ENCODE results near the gene PMM1.
"Not testable (repeated sequence)": the region's sequence is repeated elsewhere in the genome, so short reads cannot be mapped to it uniquely, and the experiment has no call there.

PMM1 gene

DNA sequence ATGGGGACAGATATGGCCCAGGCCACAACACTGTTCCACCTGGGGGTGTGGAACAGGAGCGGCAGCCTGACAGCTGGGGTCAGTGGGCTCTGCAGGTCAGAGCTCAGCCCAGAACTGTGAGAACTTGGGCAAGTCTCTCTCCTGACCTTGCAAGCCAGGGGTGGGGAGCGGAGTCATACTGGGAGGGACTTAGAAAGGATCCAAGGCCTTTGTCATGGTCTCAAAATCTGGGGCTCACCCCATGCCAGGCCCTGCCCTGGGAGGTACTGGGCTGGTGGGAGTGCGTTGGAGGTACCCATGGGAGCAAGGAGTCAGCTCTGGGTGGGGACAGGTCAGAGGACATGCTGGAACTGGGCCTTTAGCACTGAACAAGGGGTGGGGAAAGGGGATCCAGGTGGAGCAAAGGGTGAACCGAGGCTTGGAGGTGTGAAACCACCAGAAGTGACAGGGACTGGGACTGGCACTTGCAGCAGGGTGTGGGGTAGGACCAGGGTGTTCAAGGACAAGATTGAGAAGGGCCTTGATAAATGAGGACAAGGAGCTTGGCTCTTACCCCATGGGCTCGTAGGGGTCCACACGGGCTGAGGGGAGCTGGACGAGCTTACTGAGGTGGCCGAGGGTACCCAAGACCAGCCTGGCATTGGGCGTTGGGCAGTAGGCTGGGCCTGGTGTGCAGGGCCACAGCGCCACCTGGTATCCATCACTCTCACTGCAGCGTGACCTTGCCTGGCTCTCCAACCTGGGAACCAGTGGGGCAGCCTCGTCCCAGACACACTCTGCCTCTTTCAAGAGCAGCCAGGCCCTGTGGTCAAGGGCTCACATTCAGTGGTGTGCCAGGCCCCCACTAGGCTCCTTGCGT lies 7.4 kb upstream of the PMM1 start:
- H3K4me3 ChIP-seq (ENCODE audit: low read depth, low read length): no peak overlapping the region
- in situ Hi-C loops (cut with HindIII; ENCODE audit: low sequenced_read_pairs): no loop called here
- DNase-seq (ENCODE audit: low read depth): no peak
- TF ChIP-seq, protein P1, sequence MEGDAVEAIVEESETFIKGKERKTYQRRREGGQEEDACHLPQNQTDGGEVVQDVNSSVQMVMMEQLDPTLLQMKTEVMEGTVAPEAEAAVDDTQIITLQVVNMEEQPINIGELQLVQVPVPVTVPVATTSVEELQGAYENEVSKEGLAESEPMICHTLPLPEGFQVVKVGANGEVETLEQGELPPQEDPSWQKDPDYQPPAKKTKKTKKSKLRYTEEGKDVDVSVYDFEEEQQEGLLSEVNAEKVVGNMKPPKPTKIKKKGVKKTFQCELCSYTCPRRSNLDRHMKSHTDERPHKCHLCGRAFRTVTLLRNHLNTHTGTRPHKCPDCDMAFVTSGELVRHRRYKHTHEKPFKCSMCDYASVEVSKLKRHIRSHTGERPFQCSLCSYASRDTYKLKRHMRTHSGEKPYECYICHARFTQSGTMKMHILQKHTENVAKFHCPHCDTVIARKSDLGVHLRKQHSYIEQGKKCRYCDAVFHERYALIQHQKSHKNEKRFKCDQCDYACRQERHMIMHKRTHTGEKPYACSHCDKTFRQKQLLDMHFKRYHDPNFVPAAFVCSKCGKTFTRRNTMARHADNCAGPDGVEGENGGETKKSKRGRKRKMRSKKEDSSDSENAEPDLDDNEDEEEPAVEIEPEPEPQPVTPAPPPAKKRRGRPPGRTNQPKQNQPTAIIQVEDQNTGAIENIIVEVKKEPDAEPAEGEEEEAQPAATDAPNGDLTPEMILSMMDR (IDR thresholded peaks at IDR 0.05; ENCODE audit: low read depth, low read length, missing control alignments): peak; percentile 85

DNA sequence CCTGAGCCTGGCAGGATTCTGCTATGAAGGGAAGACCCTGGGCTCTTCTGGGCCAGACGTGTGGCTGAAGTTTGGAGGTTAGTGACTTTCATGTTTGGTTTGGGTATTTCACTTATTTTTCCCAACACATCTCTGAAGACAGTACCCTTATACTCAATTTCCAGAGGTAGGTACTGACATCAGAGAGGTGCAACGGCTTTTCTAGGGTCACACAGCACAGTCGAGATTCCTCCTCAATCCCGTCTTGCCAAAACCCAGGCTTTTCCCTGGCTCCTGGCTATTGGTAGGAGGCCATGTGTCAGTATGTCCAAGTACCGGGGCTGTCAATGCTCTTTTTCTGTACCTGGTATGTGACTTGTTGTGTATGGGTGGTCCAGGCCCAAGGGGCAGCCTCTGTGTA lies 6.1 kb upstream of the PMM1 start:
- TF ChIP-seq, protein P1 (IDR thresholded peaks at IDR 0.05; ENCODE audit: low read depth, low read length, missing control alignments): no peak
- in situ Hi-C loops (cut with HindIII; ENCODE audit: low sequenced_read_pairs): no loop called here
- no peak for DNase-seq (ENCODE audit: low read depth)

DNA sequence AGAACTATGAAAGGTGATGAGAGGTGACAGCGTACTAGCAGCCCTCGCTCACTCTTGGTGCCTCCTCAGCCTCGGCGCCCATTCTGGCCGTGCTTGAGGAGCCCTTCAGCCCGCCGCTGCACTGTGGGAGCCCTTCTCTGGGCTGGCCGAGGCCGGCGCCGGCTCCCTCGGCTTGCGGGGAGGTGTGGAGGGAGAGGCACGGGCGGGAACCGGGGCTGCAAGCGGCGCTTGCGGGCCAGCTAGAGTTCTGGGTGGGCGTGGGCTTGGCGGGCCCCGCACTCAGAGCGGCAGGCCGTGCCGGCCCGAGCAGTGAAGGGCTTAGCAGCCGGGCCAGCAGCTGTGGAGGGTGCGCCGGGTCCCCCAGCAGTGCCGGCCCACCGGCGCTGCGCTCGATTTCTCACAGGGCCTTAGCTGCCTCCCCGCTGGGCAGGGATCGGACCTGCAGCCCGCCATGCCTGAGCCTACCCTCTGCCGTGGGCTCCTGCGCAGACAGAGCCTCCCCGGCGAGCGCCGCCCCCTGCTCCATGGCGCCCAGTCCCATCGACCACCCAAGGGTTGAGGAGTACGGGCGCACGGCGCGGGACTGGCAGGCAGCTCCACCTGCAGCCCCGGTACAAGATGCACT lies 3.8 kb upstream of the PMM1 start:
- DNase-seq (ENCODE audit: low read depth); in situ Hi-C loops (cut with HindIII; ENCODE audit: low sequenced_read_pairs); H3K4me3 ChIP-seq (ENCODE audit: low read depth, low read length): not testable (repeated sequence)

More for the DNA sequence above, 6.1 kb upstream of the PMM1 start:
- H3K4me3 ChIP-seq (ENCODE audit: low read depth, low read length): no peak overlapping the region

DNA sequence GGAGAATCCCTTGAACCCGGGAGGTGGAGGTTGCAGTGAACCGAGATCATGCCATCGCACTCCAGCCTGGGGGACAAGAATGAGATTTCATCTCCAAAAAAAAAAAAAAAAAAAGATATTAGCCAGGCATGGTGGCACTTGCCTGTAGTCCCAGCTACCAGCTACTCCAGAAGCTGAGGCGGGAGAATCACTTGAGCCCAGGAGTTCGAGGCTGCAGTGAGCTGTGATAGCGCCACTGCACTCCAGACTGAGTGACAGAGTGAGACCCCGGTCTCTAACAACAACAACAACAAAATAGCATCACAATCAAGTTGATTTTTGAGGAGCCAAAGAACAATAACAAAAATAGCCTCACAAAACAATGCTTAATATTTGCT lies 2.3 kb downstream of the PMM1 start:
- in situ Hi-C loops (cut with HindIII; ENCODE audit: low sequenced_read_pairs): no loop called here
- no peak for DNase-seq (ENCODE audit: low read depth)
- TF ChIP-seq, protein P1 (IDR thresholded peaks at IDR 0.05; ENCODE audit: low read depth, low read length, missing control alignments): no peak
- H3K4me3 ChIP-seq (ENCODE audit: low read depth, low read length): no peak overlapping the region

DNA sequence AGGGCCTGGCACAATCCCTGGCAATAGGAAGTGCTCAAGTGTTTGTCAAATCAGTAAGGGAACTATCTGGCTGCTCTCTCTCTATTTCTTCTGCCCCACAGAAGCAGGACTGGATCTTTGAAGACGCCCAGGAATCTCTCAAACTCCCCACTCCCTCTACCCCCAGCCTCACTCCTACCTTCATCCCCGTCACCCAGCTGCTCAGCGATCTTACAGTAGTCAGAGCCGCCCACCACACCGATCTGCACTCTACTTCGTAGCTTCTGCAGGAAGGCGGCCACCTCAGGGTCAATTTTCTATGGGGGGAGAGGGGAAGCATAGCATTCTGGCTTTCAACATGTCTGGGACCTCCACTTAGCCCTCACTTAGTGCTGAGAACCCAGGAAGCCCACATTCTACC lies 3.7 kb downstream of the PMM1 start:
- in situ Hi-C loops (cut with HindIII; ENCODE audit: low sequenced_read_pairs): no loop called here
- H3K4me3 ChIP-seq (ENCODE audit: low read depth, low read length): no peak overlapping the region
- TF ChIP-seq, protein P1 (IDR thresholded peaks at IDR 0.05; ENCODE audit: low read depth, low read length, missing control alignments): no peak
- DNase-seq (ENCODE audit: low read depth): no peak

DNA sequence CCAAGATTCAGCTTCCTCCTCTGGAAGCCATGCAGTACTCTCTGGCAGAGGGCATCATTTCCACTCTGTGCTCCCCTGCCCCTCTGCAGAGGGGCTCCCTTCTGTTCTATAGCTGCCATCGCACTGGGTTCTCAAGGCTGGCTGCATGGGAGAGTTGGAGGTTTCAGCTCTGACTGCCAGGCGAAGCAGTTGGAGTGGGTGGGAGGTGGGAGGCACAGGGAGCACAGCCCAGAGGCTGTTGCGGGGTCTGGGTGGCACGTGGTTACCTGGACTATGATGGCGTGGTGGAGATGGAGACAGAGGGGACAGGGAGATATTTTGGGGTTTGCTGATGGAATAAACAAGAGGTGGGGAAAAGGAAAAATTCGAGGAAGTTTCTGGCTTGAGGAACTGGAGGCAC lies 4.8 kb downstream of the PMM1 start:
- TF ChIP-seq, protein P1 (IDR thresholded peaks at IDR 0.05; ENCODE audit: low read depth, low read length, missing control alignments): no peak
- in situ Hi-C loops (cut with HindIII; ENCODE audit: low sequenced_read_pairs): no loop called here
- no peak for DNase-seq (ENCODE audit: low read depth)
- H3K4me3 ChIP-seq (ENCODE audit: low read depth, low read length): no peak overlapping the region

DNA sequence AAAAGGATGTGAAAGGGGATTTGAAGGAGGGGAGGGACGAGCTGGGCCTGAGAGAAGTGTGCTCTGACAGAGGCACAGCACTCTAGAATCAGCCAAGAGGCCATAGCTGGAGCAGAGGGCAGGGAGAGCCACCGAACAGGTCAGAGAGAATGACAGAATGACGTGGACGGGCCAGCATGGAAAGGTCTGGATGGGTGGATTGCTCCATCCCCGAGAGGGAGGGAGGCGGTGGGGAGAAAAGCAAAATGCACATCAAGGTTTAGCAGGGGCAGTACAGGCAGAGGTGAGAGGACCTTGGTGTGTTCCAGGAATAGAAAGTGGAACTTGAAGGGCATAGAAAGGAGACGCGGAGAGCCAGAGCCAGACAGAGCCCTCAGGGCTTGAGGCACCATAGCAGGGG lies 6.9 kb downstream of the PMM1 start:
- in situ Hi-C loops (cut with HindIII; ENCODE audit: low sequenced_read_pairs): no loop called here
- no peak overlapping the region for H3K4me3 ChIP-seq (ENCODE audit: low read depth, low read length)
- TF ChIP-seq, protein P1 (IDR thresholded peaks at IDR 0.05; ENCODE audit: low read depth, low read length, missing control alignments): no peak
- DNase-seq (ENCODE audit: low read depth): no peak
